ENCODE data around the gene ELOVL4.

The ELOVL4 gene

GRCh38 chr6:79969784-79970183 is 22.4 kb upstream of the ELOVL4 start:
- H3K36me3 ChIP-seq (ENCODE audit: insufficient read depth, low read length): no peaks in the 10 kb centered on the region
- no peak for DNase-seq (ENCODE audit: low read depth, low spot score)
- H3K9ac ChIP-seq (ENCODE audit: insufficient read length): no peak overlapping the region
- H3K4me3 ChIP-seq: no peak overlapping the region
- H3K27ac ChIP-seq: no peak overlapping the region
- H3K9me3 ChIP-seq (ENCODE audit: low read depth, low read length): no peaks in the 10 kb centered on the region
- no peak for TF ChIP-seq FOXP2 (optimal IDR thresholded peaks at IDR 0.05; ENCODE audit: control extremely low read depth, extremely low read length, insufficient read depth)
- TF ChIP-seq POLR2AphosphoS5 (IDR thresholded peaks at IDR 0.05; ENCODE audit: borderline replicate concordance, low read depth, low read length): no peak
- TF ChIP-seq EZH2 (IDR thresholded peaks at IDR 0.05): no peak

GRCh38 chr6:79967178-79967577 is 19.8 kb upstream of the ELOVL4 start:
- no peak for DNase-seq (ENCODE audit: low read depth, low spot score)
- TF ChIP-seq POLR2AphosphoS5 (IDR thresholded peaks at IDR 0.05; ENCODE audit: borderline replicate concordance, low read depth, low read length): no peak
- no peak for TF ChIP-seq EZH2 (IDR thresholded peaks at IDR 0.05)
- TF ChIP-seq FOXP2 (optimal IDR thresholded peaks at IDR 0.05; ENCODE audit: control extremely low read depth, extremely low read length, insufficient read depth): no peak
- Histone ChIP-seq H3K4me3 (no peak overlapping the region), H3K27ac (no peak overlapping the region), H3K9me3 (ENCODE audit: low read depth, low read length) (no peaks in the 10 kb centered on the region; the same call in 1 of the 2 replicates), H3K36me3 (ENCODE audit: insufficient read depth, low read length) (no peaks in the 10 kb centered on the region), H3K9ac (ENCODE audit: insufficient read length) (no peak overlapping the region)

GRCh38 chr6:79964607-79965081 is 17.3 kb upstream of the ELOVL4 start:
- H3K36me3 ChIP-seq (ENCODE audit: insufficient read depth, low read length): no peaks in the 10 kb centered on the region
- H3K27ac ChIP-seq: no peak overlapping the region
- no peak for DNase-seq (ENCODE audit: low read depth, low spot score)
- H3K9ac ChIP-seq (ENCODE audit: insufficient read length): no peak overlapping the region
- TF ChIP-seq EZH2 (IDR thresholded peaks at IDR 0.05) (no peak), POLR2AphosphoS5 (IDR thresholded peaks at IDR 0.05; ENCODE audit: borderline replicate concordance, low read depth, low read length) (no peak), FOXP2 (optimal IDR thresholded peaks at IDR 0.05; ENCODE audit: control extremely low read depth, extremely low read length, insufficient read depth) (no peak)
- no peak overlapping the region for H3K4me3 ChIP-seq
- no peaks in the 10 kb centered on the region; the same call in 1 of the 2 replicates for H3K9me3 ChIP-seq (ENCODE audit: low read depth, low read length)

- H3K9me3 ChIP-seq (ENCODE audit: low read depth, low read length): no peaks in the 10 kb centered on the region
- no peak for TF ChIP-seq EZH2 (IDR thresholded peaks at IDR 0.05)
- no peak for TF ChIP-seq POLR2AphosphoS5 (IDR thresholded peaks at IDR 0.05; ENCODE audit: borderline replicate concordance, low read depth, low read length)
- TF ChIP-seq FOXP2 (optimal IDR thresholded peaks at IDR 0.05; ENCODE audit: control extremely low read depth, extremely low read length, insufficient read depth): no peak
- no peak overlapping the region for H3K27ac ChIP-seq
- H3K9ac ChIP-seq (ENCODE audit: insufficient read length): no peak overlapping the region
- DNase-seq (ENCODE audit: low read depth, low spot score): no peak
- H3K4me3 ChIP-seq: no peak overlapping the region
- H3K36me3 ChIP-seq (ENCODE audit: insufficient read depth, low read length): no peaks in the 10 kb centered on the region
These were observed 7.5 kb upstream of the ELOVL4 start for GRCh38 chr6:79954849-79955248.

GRCh38 chr6:79949233-79949632 is 1.9 kb upstream of the ELOVL4 start:
- Histone ChIP-seq H3K36me3 (ENCODE audit: insufficient read depth, low read length) (no peaks in the 10 kb centered on the region), H3K27ac (no peak overlapping the region), H3K9ac (ENCODE audit: insufficient read length) (no peak overlapping the region), H3K9me3 (ENCODE audit: low read depth, low read length) (no peaks in the 10 kb centered on the region), H3K4me3 (no peak overlapping the region)
- DNase-seq (ENCODE audit: low read depth, low spot score): no peak
- TF ChIP-seq EZH2 (IDR thresholded peaks at IDR 0.05) (no peak), FOXP2 (optimal IDR thresholded peaks at IDR 0.05; ENCODE audit: control extremely low read depth, extremely low read length, insufficient read depth) (no peak), POLR2AphosphoS5 (IDR thresholded peaks at IDR 0.05; ENCODE audit: borderline replicate concordance, low read depth, low read length) (no peak)

- TF ChIP-seq FOXP2 (optimal IDR thresholded peaks at IDR 0.05; ENCODE audit: control extremely low read depth, extremely low read length, insufficient read depth): no peak
- no peak for TF ChIP-seq POLR2AphosphoS5 (IDR thresholded peaks at IDR 0.05; ENCODE audit: borderline replicate concordance, low read depth, low read length)
- TF ChIP-seq EZH2 (IDR thresholded peaks at IDR 0.05): no peak
- Histone ChIP-seq H3K27ac (no peak overlapping the region), H3K9me3 (ENCODE audit: low read depth, low read length) (no peaks in the 10 kb centered on the region), H3K4me3 (peak overlapping the region; percentile 93), H3K36me3 (ENCODE audit: insufficient read depth, low read length) (no peaks in the 10 kb centered on the region), H3K9ac (ENCODE audit: insufficient read length) (peak overlapping the region; percentile 59)
- no peak for DNase-seq (ENCODE audit: low read depth, low spot score)
These were observed 822 bp downstream of the ELOVL4 start for GRCh38 chr6:79946272-79947190.

- Histone ChIP-seq H3K4me3 (no peak overlapping the region), H3K9ac (ENCODE audit: insufficient read length) (no peak overlapping the region), H3K27ac (no peak overlapping the region), H3K36me3 (ENCODE audit: insufficient read depth, low read length) (no peaks in the 10 kb centered on the region), H3K9me3 (ENCODE audit: low read depth, low read length) (no peaks in the 10 kb centered on the region)
- DNase-seq (ENCODE audit: low read depth, low spot score): no peak
- TF ChIP-seq FOXP2 (optimal IDR thresholded peaks at IDR 0.05; ENCODE audit: control extremely low read depth, extremely low read length, insufficient read depth) (no peak), EZH2 (IDR thresholded peaks at IDR 0.05) (no peak), POLR2AphosphoS5 (IDR thresholded peaks at IDR 0.05; ENCODE audit: borderline replicate concordance, low read depth, low read length) (no peak)
These were observed 4.2 kb downstream of the ELOVL4 start for GRCh38 chr6:79943133-79943532.

GRCh38 chr6:79941489-79942151 is 5.7 kb downstream of the ELOVL4 start:
- Histone ChIP-seq H3K36me3 (ENCODE audit: insufficient read depth, low read length) (no peaks in the 10 kb centered on the region), H3K4me3 (no peak overlapping the region), H3K9ac (ENCODE audit: insufficient read length) (no peak overlapping the region), H3K27ac (no peak overlapping the region), H3K9me3 (ENCODE audit: low read depth, low read length) (no peaks in the 10 kb centered on the region)
- no peak for DNase-seq (ENCODE audit: low read depth, low spot score)
- TF ChIP-seq POLR2AphosphoS5 (IDR thresholded peaks at IDR 0.05; ENCODE audit: borderline replicate concordance, low read depth, low read length) (no peak), EZH2 (IDR thresholded peaks at IDR 0.05) (no peak), FOXP2 (optimal IDR thresholded peaks at IDR 0.05; ENCODE audit: control extremely low read depth, extremely low read length, insufficient read depth) (no peak)
